Gastrocnemius medialis (tissue), 4 donors: ENCODE measurements around the gene CUL1.

Experiments used
- POLR2A ChIP-seq, 2 donors: fragments of 450-650 bp; IDR thresholded peaks; one replicate each; pipeline ENCODE4 v1.6.1; 2017; ENCODE audit warnings: antibody characterized with exemption in 2 of 2, mild to moderate bottlenecking in 2 of 2, moderate library complexity in 2 of 2
- TF ChIP-seq, protein P1 (sequence below), 5 experiments: fragments of 450-650 bp in 3 of 5; fragments of 200-600 bp in 2 of 5; sonication (generic) in 2 of 5; IDR thresholded peaks in 4 of 5; conservative IDR thresholded peaks in 1 of 5; 1 replicate in 4 of 5; 2 replicates in 1 of 5; pipeline ENCODE4 v1.5.1; 2016 to 2019; ENCODE audit warnings: antibody characterized with exemption in 5 of 5, mild to moderate bottlenecking in 3 of 5, moderate library complexity in 3 of 5

DNA sequence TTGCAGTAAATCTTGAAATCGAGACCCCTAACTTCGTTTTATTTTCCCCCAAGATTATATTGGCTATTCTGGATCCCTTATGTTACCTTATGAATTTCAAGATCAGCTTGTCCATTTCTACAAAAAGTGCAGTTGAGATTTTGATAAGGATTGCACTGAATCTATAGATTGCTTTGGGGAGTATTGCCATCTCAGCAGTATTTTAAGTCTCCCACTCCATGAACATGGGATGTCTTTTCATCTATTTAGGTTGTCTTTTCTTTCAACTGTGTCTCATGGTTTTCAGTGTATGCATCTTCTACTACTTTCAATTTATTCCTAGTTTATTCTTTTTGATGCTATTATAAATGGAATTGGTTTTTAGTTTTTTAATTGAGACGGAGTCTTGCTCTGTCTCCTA, 95.8 kb downstream of the CUL1 start:
- TF ChIP-seq, protein P1, sequence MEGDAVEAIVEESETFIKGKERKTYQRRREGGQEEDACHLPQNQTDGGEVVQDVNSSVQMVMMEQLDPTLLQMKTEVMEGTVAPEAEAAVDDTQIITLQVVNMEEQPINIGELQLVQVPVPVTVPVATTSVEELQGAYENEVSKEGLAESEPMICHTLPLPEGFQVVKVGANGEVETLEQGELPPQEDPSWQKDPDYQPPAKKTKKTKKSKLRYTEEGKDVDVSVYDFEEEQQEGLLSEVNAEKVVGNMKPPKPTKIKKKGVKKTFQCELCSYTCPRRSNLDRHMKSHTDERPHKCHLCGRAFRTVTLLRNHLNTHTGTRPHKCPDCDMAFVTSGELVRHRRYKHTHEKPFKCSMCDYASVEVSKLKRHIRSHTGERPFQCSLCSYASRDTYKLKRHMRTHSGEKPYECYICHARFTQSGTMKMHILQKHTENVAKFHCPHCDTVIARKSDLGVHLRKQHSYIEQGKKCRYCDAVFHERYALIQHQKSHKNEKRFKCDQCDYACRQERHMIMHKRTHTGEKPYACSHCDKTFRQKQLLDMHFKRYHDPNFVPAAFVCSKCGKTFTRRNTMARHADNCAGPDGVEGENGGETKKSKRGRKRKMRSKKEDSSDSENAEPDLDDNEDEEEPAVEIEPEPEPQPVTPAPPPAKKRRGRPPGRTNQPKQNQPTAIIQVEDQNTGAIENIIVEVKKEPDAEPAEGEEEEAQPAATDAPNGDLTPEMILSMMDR (IDR thresholded peaks at IDR 0.05 in 4 of 5, conservative IDR thresholded peaks at IDR 0.05 in 1 of 5) = no peak
- no peak for TF ChIP-seq POLR2A (IDR thresholded peaks at IDR 0.05)
